H9 (cell line): Measurements from ENCODE around the gene SF3B1. TPM values are rescaled to one million over a fixed set of nuclear protein-coding genes. Genes with fewer than 3 reads are reported as not detected.

Source experiments
- DNase-seq: peaks from one replicate; pipeline ENCODE4 v3.0.0-alpha.2; 2017
- H2AFZ ChIP-seq: one replicate; pipeline ENCODE4 v1.6.1; 2013; ENCODE audit warnings: mild to moderate bottlenecking, low read length, control low read depth, moderate library complexity
- H2AK5ac ChIP-seq: 2 replicates; pipeline ENCODE4 v1.6.1; 2013; ENCODE audit warnings: low read length, control low read depth, mixed read lengths; ENCODE audit not compliant: insufficient read length
- H2BK120ac ChIP-seq: one replicate; pipeline ENCODE4 v1.6.1; 2013; ENCODE audit warnings: low read depth, mild to moderate bottlenecking, low read length, control low read depth, inconsistent platforms; ENCODE audit not compliant: poor library complexity, severe bottlenecking
- H2BK12ac ChIP-seq: 2 replicates; pipeline ENCODE4 v1.6.1; 2013; ENCODE audit warnings: low read length, control low read depth, mixed read lengths, low read depth; ENCODE audit not compliant: insufficient read length
- H2BK15ac ChIP-seq: 2 replicates; pipeline ENCODE4 v1.6.1; 2013; ENCODE audit warnings: low read depth, low read length, control low read depth
- H2BK20ac ChIP-seq: one replicate; pipeline ENCODE4 v1.6.1; 2013; ENCODE audit warnings: low read depth, mild to moderate bottlenecking, low read length, control low read depth, inconsistent platforms; ENCODE audit not compliant: poor library complexity, severe bottlenecking
- H2BK5ac ChIP-seq: 2 replicates; pipeline ENCODE4 v1.6.1; 2013; ENCODE audit warnings: low read length, control low read depth, mixed read lengths; ENCODE audit not compliant: insufficient read length
- H3K14ac ChIP-seq: 2 replicates; pipeline ENCODE4 v1.6.1; 2013; ENCODE audit warnings: low read length, control low read depth; ENCODE audit not compliant: insufficient read depth
- H3K18ac ChIP-seq: 2 replicates; pipeline ENCODE4 v1.6.1; 2013; ENCODE audit warnings: low read depth, mild to moderate bottlenecking, mixed read lengths, low read length, control low read depth; ENCODE audit not compliant: insufficient read length
- H3K23ac ChIP-seq: 2 replicates; pipeline ENCODE4 v1.6.1; 2013; ENCODE audit warnings: low read length, control low read depth, mixed read lengths, low read depth; ENCODE audit not compliant: insufficient read length
- H3K23me2 ChIP-seq: 2 replicates; pipeline ENCODE4 v1.6.1; 2013; ENCODE audit warnings: low read depth, mild to moderate bottlenecking, mixed read lengths, low read length, control low read depth; ENCODE audit not compliant: insufficient read length, poor library complexity, severe bottlenecking
- H3K27ac ChIP-seq: 2 replicates; pipeline ENCODE4 v1.5.1; 2013; ENCODE audit warnings: low read length, control low read depth, mixed read lengths, low read depth; ENCODE audit not compliant: insufficient read length
- H3K27me3 ChIP-seq: 2 replicates; pipeline ENCODE4 v1.6.1; 2013; ENCODE audit warnings: low read length, control low read depth, inconsistent platforms; ENCODE audit not compliant: insufficient read depth
- H3K4ac ChIP-seq: 2 replicates; pipeline ENCODE4 v1.6.1; 2013; ENCODE audit warnings: low read depth, mild to moderate bottlenecking, control low read depth, inconsistent platforms, low read length, moderate library complexity
- H3K4me1 ChIP-seq: 2 replicates; pipeline ENCODE4 v1.6.1; 2013; ENCODE audit warnings: low read length, control low read depth, inconsistent platforms; ENCODE audit not compliant: insufficient read depth
- H3K4me2 ChIP-seq: 2 replicates; pipeline ENCODE4 v1.6.1; 2013; ENCODE audit warnings: low read length, control low read depth, mixed read lengths; ENCODE audit not compliant: insufficient read length, insufficient read depth
- H3K56ac ChIP-seq: 2 replicates; pipeline ENCODE4 v1.6.1; 2013; ENCODE audit warnings: low read depth, mild to moderate bottlenecking, mixed read lengths, low read length, control low read depth; ENCODE audit not compliant: insufficient read length
- H3K79me1 ChIP-seq: 2 replicates; pipeline ENCODE4 v1.6.1; 2013; ENCODE audit warnings: low read depth, mild to moderate bottlenecking, moderate library complexity, low read length, control low read depth, inconsistent platforms; ENCODE audit not compliant: insufficient read depth, poor library complexity, severe bottlenecking
- H3K79me2 ChIP-seq: 2 replicates; pipeline ENCODE4 v1.6.1; 2013; ENCODE audit warnings: low read length, control low read depth, inconsistent platforms; ENCODE audit not compliant: insufficient read depth
- H3K9ac ChIP-seq: 2 replicates; pipeline ENCODE4 v1.6.1; 2013; ENCODE audit warnings: low read length, control low read depth, mixed read lengths; ENCODE audit not compliant: insufficient read length; ENCODE audit errors: extremely low read depth
- H3K9me3 ChIP-seq: one replicate; pipeline ENCODE4 v1.6.1; 2013; ENCODE audit warnings: low read depth, low read length, inconsistent platforms; ENCODE audit not compliant: control insufficient read depth
- H3T11ph ChIP-seq: one replicate; pipeline ENCODE4 v1.6.1; 2013; ENCODE audit warnings: mild to moderate bottlenecking, low read length, control low read depth, inconsistent platforms
- H4K20me1 ChIP-seq: one replicate; pipeline ENCODE4 v1.6.1; 2013; ENCODE audit not compliant: control insufficient read depth, insufficient read length, insufficient read depth
- H4K5ac ChIP-seq: 2 replicates; pipeline ENCODE4 v1.6.1; 2013; ENCODE audit warnings: low read depth, mild to moderate bottlenecking, mixed read lengths, low read length, control low read depth; ENCODE audit not compliant: insufficient read length
- H4K8ac ChIP-seq: replicated peaks from 2 replicates; pipeline ENCODE4 v1.6.1; 2013; ENCODE audit warnings: low read length, control low read depth, mixed read lengths, low read depth; ENCODE audit not compliant: insufficient read length
- H4K91ac ChIP-seq: 2 replicates; pipeline ENCODE4 v1.6.1; 2013; ENCODE audit warnings: low read depth, mild to moderate bottlenecking, moderate library complexity, mixed read lengths, low read length, control low read depth; ENCODE audit not compliant: insufficient read length
- H3K27ac Mint-ChIP-seq, 3 experiments: 2 replicates in 2 of 3; 3 replicates in 1 of 3; pipeline ENCODE4 v1.8.0; 2020 to 2021; ENCODE audit warnings: mixed read lengths in 3 of 3, mild to moderate bottlenecking in 1 of 3, moderate library complexity in 1 of 3
- H3K27me3 Mint-ChIP-seq: 2 replicates; pipeline ENCODE4 v1.8.0; 2021; ENCODE audit warnings: low read depth, mild to moderate bottlenecking, moderate library complexity, mixed read lengths
- H3K36me3 Mint-ChIP-seq, 3 experiments: 2 replicates in 2 of 3; 3 replicates in 1 of 3; pipeline ENCODE4 v1.8.0; 2020 to 2021; ENCODE audit warnings: low read depth in 3 of 3, mixed read lengths in 3 of 3; ENCODE audit not compliant: insufficient read depth in 1 of 3
- H3K4me1 Mint-ChIP-seq, 2 experiments: 2 replicates each; pipeline ENCODE4 v1.8.0; 2020; ENCODE audit warnings: mixed read lengths in 2 of 2
- H3K4me3 Mint-ChIP-seq, 2 experiments: 2 replicates in 1 of 2; 3 replicates in 1 of 2; pipeline ENCODE4 v1.8.0; 2020 to 2021; ENCODE audit warnings: mild to moderate bottlenecking in 2 of 2, mixed read lengths in 2 of 2, moderate library complexity in 1 of 2
- H3K9me3 Mint-ChIP-seq, 2 experiments: 2 replicates in 1 of 2; 3 replicates in 1 of 2; pipeline ENCODE4 v1.8.0; 2020; ENCODE audit warnings: mild to moderate bottlenecking in 2 of 2, mixed read lengths in 2 of 2, moderate library complexity in 1 of 2
- WGBS: extraction: QIAGEN DNeasy Blood & Tissue Kit; methylation state at CpG from one replicate; pipeline ENCODE4 v1.1.7; 2013; ENCODE audit warnings: missing lambda C conversion rate, low lambda C conversion rate, mixed read lengths; ENCODE audit not compliant: insufficient read length; ENCODE audit errors: extremely low coverage; 5-methylcytosine and 5-hydroxymethylcytosine counted together
- total RNA-seq: library from RNA; stranded (reverse); gene quantifications from 2 replicates; pipeline ENCODE4 v1.2.1, GENCODE V29; 2021
- TF ChIP-seq, protein P1 (sequence below): fragments of 200-600 bp; sonication (generic); conservative IDR thresholded peaks from 3 replicates; pipeline ENCODE4 v1.8.0; 2021; ENCODE audit warnings: antibody characterized with exemption, mild to moderate bottlenecking

Gene SF3B1
- total RNA-seq, 1 experiment from 2014 or later = 278 TPM

DNA sequence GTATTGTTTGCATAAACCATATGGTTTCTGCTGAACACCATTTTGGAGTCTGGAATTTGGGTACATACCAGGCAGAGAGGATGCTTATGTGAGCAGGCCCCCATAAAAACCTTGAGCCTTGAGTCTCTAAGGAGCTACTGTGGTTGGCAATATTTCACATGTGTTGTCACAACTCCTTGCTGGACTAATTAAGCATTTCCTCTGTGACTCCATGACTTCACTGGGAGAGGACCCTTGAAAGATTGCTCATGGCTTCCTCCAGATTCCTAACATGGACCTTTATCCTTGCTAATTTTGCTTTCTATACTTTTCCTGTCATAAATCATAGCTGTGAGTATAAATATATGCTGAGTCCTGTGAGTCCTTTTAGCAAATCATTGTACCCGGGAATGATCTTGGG lies 10.9 kb upstream of the SF3B1 start:
- Histone ChIP-seq H3T11ph (no peak overlapping the region), H2BK15ac (no peak overlapping the region), H4K8ac (no peak overlapping the region), H2AK5ac (no peak overlapping the region), H3K23ac (no peak overlapping the region), H4K5ac (no peak overlapping the region), H4K91ac (no peak overlapping the region), H2BK120ac (no peak overlapping the region), H3K4ac (no peak overlapping the region), H3K27ac (no peak overlapping the region), H3K56ac (no peak overlapping the region), H2BK12ac (no peak overlapping the region), H4K20me1 (no peaks in the 10 kb centered on the region), H2AFZ (no peak overlapping the region), H3K4me2 (no peak overlapping the region), H2BK20ac (no peak overlapping the region), H2BK5ac (no peak overlapping the region), H3K79me1 (no peaks in the 10 kb centered on the region), H3K27me3 (no peaks in the 10 kb centered on the region), H3K9me3 (no peaks in the 10 kb centered on the region), H3K14ac (no peak overlapping the region), H3K4me1 (no peaks in the 10 kb centered on the region), H3K79me2 (no peaks in the 10 kb centered on the region), H3K18ac (no peak overlapping the region), H3K23me2 (no peaks in the 10 kb centered on the region), H3K9ac (no peak overlapping the region)
- Mint-ChIP-seq H3K27ac (no peak overlapping the region), H3K4me3 (no peak overlapping the region), H3K27me3 (no peaks in the 10 kb centered on the region), H3K4me1 (no peaks in the 10 kb centered on the region), H3K9me3 (no peaks in the 10 kb centered on the region), H3K36me3 (no peaks in the 10 kb centered on the region)
- no CpG with 5 or more reads among the region's 1 CpG for WGBS
- TF ChIP-seq, protein P1, sequence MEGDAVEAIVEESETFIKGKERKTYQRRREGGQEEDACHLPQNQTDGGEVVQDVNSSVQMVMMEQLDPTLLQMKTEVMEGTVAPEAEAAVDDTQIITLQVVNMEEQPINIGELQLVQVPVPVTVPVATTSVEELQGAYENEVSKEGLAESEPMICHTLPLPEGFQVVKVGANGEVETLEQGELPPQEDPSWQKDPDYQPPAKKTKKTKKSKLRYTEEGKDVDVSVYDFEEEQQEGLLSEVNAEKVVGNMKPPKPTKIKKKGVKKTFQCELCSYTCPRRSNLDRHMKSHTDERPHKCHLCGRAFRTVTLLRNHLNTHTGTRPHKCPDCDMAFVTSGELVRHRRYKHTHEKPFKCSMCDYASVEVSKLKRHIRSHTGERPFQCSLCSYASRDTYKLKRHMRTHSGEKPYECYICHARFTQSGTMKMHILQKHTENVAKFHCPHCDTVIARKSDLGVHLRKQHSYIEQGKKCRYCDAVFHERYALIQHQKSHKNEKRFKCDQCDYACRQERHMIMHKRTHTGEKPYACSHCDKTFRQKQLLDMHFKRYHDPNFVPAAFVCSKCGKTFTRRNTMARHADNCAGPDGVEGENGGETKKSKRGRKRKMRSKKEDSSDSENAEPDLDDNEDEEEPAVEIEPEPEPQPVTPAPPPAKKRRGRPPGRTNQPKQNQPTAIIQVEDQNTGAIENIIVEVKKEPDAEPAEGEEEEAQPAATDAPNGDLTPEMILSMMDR = no peak
- DNase-seq = no peak
